ENCODE data around the gene ZNF519.

GRCh38 chr18:14104201-14104600 lies 28.0 kb downstream of the ZNF519 start:
- TF ChIP-seq POLR2AphosphoS5 (IDR thresholded peaks at IDR 0.05) = no peak
- no peak for TF ChIP-seq POLR2A (IDR thresholded peaks at IDR 0.05)
